CD14-positive monocyte (primary cell): Measurements from ENCODE around the gene PRR9. TPM values are rescaled to one million over a fixed set of nuclear protein-coding genes. Genes with fewer than 3 reads are reported as not detected.

Experiments used
- DNase-seq, 3 donors: peaks; one replicate each; pipeline ENCODE4 v3.0.0-alpha.2; 2011 to 2022
- H2AFZ ChIP-seq: 2 replicates; pipeline ENCODE4 v1.6.0; 2012; ENCODE audit warnings: mild to moderate bottlenecking, low read depth, low read length, inconsistent platforms; ENCODE audit not compliant: insufficient read depth, poor library complexity, severe bottlenecking
- H3K27ac ChIP-seq, 2 donors: 1 replicate in 1 of 2; 2 replicates in 1 of 2; pipeline ENCODE4 v1.5.1; 2012 to 2013; ENCODE audit warnings: low read length in 2 of 2, control low read depth in 1 of 2, inconsistent platforms in 1 of 2, low read depth in 1 of 2, mild to moderate bottlenecking in 1 of 2
- H3K27me3 ChIP-seq, 2 donors: one replicate each; pipeline versions ENCODE4 v1.6.0 to v1.6.1; 2011 to 2013; ENCODE audit warnings: low read length in 2 of 2; ENCODE audit not compliant: control insufficient read depth in 2 of 2, insufficient read depth in 2 of 2
- H3K36me3 ChIP-seq, 2 donors: replicated peaks in 1 of 2; 1 replicate in 1 of 2; 2 replicates in 1 of 2; pipeline versions ENCODE4 v1.5.1 to v1.6.1; 2012 to 2013; ENCODE audit warnings: low read length in 2 of 2, control low read depth in 1 of 2, inconsistent platforms in 1 of 2, mild to moderate bottlenecking in 1 of 2; ENCODE audit not compliant: insufficient read depth in 2 of 2, control insufficient read depth in 1 of 2
- H3K4me1 ChIP-seq, 2 donors: 1 replicate in 1 of 2; 2 replicates in 1 of 2; pipeline versions ENCODE4 v1.5.1 to v1.6.1; 2012 to 2013; ENCODE audit warnings: low read length in 2 of 2, control low read depth in 1 of 2, inconsistent platforms in 1 of 2, mild to moderate bottlenecking in 1 of 2, moderate library complexity in 1 of 2; ENCODE audit not compliant: insufficient read depth in 2 of 2, control insufficient read depth in 1 of 2
- H3K4me2 ChIP-seq: replicated peaks from 2 replicates; pipeline ENCODE3; 2012; ENCODE audit warnings: low read length, moderate library complexity, mild to moderate bottlenecking; ENCODE audit not compliant: poor library complexity, severe bottlenecking; ENCODE audit errors: extremely low read depth
- H3K4me3 ChIP-seq, 3 experiments: fragments of 200-600 bp in 1 of 3; sonication (generic) in 1 of 3; replicated peaks in 1 of 3; 1 replicate in 2 of 3; 2 replicates in 1 of 3; pipeline ENCODE4 v1.5.1; 2011 to 2013; ENCODE audit warnings: low read length in 3 of 3, mild to moderate bottlenecking in 3 of 3, control low read depth in 2 of 3, low read depth in 2 of 3, inconsistent platforms in 1 of 3, moderate library complexity in 1 of 3
- H3K79me2 ChIP-seq: 2 replicates; pipeline ENCODE4 v1.6.0; 2012; ENCODE audit warnings: mild to moderate bottlenecking, control low read depth, inconsistent platforms, low read length, moderate library complexity; ENCODE audit not compliant: insufficient read depth
- H3K9ac ChIP-seq: 2 replicates; pipeline ENCODE4 v1.6.0; 2017; ENCODE audit warnings: low read length, mild to moderate bottlenecking; ENCODE audit not compliant: insufficient read depth, poor library complexity, severe bottlenecking
- H3K9me3 ChIP-seq, 2 donors: replicated peaks in 1 of 2; 1 replicate in 1 of 2; 2 replicates in 1 of 2; pipeline versions ENCODE4 v1.5.1 to v1.6.1; 2012 to 2013; ENCODE audit warnings: low read length in 2 of 2, control low read depth in 1 of 2; ENCODE audit not compliant: control insufficient read depth in 1 of 2, insufficient read depth in 1 of 2
- H4K20me1 ChIP-seq: 2 replicates; pipeline ENCODE4 v1.6.0; 2012; ENCODE audit warnings: mild to moderate bottlenecking, low read length, control low read depth, moderate library complexity; ENCODE audit not compliant: insufficient read depth
- H3K27ac Mint-ChIP-seq, 7 donors: one replicate each; pipeline ENCODE4 v1.8.0; 2020; ENCODE audit warnings: mild to moderate bottlenecking in 7 of 7, mixed read lengths in 7 of 7, moderate library complexity in 6 of 7, inconsistent platforms in 2 of 7
- H3K27me3 Mint-ChIP-seq, 3 donors: one replicate each; pipeline ENCODE4 v1.8.0; 2021 to 2022; ENCODE audit warnings: low read depth in 3 of 3, mild to moderate bottlenecking in 3 of 3, mixed read lengths in 3 of 3, moderate library complexity in 3 of 3, inconsistent platforms in 1 of 3
- H3K36me3 Mint-ChIP-seq, 2 donors: one replicate each; pipeline ENCODE4 v1.8.0; 2020; ENCODE audit warnings: mixed read lengths in 2 of 2, inconsistent platforms in 1 of 2, mild to moderate bottlenecking in 1 of 2
- H3K4me1 Mint-ChIP-seq: one replicate; pipeline ENCODE4 v1.8.0; 2020; ENCODE audit warnings: mild to moderate bottlenecking, mixed read lengths
- H3K4me3 Mint-ChIP-seq, 2 donors: one replicate each; pipeline ENCODE4 v1.8.0; 2020; ENCODE audit warnings: mild to moderate bottlenecking in 2 of 2, mixed read lengths in 2 of 2, moderate library complexity in 1 of 2
- H3K9me3 Mint-ChIP-seq, 7 donors: one replicate each; pipeline ENCODE4 v1.8.0; 2020 to 2022; ENCODE audit warnings: mixed read lengths in 7 of 7, mild to moderate bottlenecking in 6 of 7, moderate library complexity in 6 of 7, inconsistent platforms in 2 of 7
- CTCF ChIP-seq: fragments of 200-600 bp; IDR thresholded peaks from one replicate; pipeline ENCODE4 v1.8.0; 2022; ENCODE audit warnings: antibody characterized with exemption, mild to moderate bottlenecking
- WGBS: methylation state at CpG from one replicate; pipeline ENCODE4 v1.1.5; 2013; ENCODE audit warnings: missing lambda C conversion rate; ENCODE audit not compliant: insufficient coverage; 5-methylcytosine and 5-hydroxymethylcytosine counted together
- intact Hi-C, 2 donors: fragments of 100-400 bp; cut with micrococcal nuclease; formaldehyde crosslinking; loops; one replicate each; pipeline versions ENCODE4 v1.15.0 to v1.15.1; 2023
- polyA plus RNA-seq, 3 donors: library from polyadenylated mRNA; depleted of rRNA in 1 of 3; unstranded in 2 of 3; stranded (reverse) in 1 of 3; fragments of 300-500 nt in 2 of 3; fragments of >200 nt in 1 of 3; fragmentation: Illumina TruSeq in 2 of 3; gene quantifications; 1 replicate in 2 of 3; 2 replicates in 1 of 3; pipeline ENCODE4 v1.2.3, GENCODE V29; 2012 to 2021

Gene PRR9
- polyA plus RNA-seq, 3 donors, result not detected

- no peaks in the 10 kb centered on the region for H3K79me2 ChIP-seq
- no peaks in the 10 kb centered on the region for H3K36me3 ChIP-seq
- intact Hi-C loops, result no loop called here
- TF ChIP-seq CTCF, result no peak
- H3K4me1 Mint-ChIP-seq, result peaks cover 5% of the 10 kb centered on the region
- no peaks in the 10 kb centered on the region for H3K36me3 Mint-ChIP-seq
- H2AFZ ChIP-seq, result no peak overlapping the region
- no peak overlapping the region for H3K4me3 Mint-ChIP-seq
- no peak overlapping the region for H3K27ac Mint-ChIP-seq
- no peaks in the 10 kb centered on the region for H4K20me1 ChIP-seq
- no peaks in the 10 kb centered on the region for H3K27me3 ChIP-seq
- H3K27me3 Mint-ChIP-seq, result peaks cover 1 to 6% (median 2%) of the 10 kb centered on the region in 3 donors
- no peak for DNase-seq
- H3K4me3 ChIP-seq, result no peak overlapping the region
- no CpG with 5 or more reads among the region's 2 CpGs for WGBS
- H3K4me2 ChIP-seq, result no peak overlapping the region
- no peaks in the 10 kb centered on the region for H3K9me3 ChIP-seq
- no peak overlapping the region for H3K9ac ChIP-seq
- H3K4me1 ChIP-seq, result peaks cover 3% of the 10 kb centered on the region in 2 donors
- peaks cover 0 to 1% (median 0%) of the 10 kb centered on the region in 7 donors for H3K9me3 Mint-ChIP-seq
- no peak overlapping the region for H3K27ac ChIP-seq
These were observed 21.1 kb downstream of the PRR9 start for GRCh38 chr1:153238527-153238926.

GRCh38 chr1:153242160-153242559, 24.8 kb downstream of the PRR9 start:
- Mint-ChIP-seq H3K4me1 (no peaks in the 10 kb centered on the region), H3K27me3 (peaks cover 0 to 13% (median 5%) of the 10 kb centered on the region in 3 donors), H3K9me3 (peaks cover 0 to 9% (median 3%) of the 10 kb centered on the region in 7 donors), H3K4me3 (no peak overlapping the region), H3K27ac (no peak overlapping the region), H3K36me3 (no peaks in the 10 kb centered on the region)
- no CpG with 5 or more reads among the region's 1 CpG for WGBS
- no peak overlapping the region for H3K27ac ChIP-seq
- intact Hi-C loops, result no loop called here
- H3K4me2 ChIP-seq, result no peak overlapping the region
- no peaks in the 10 kb centered on the region for H3K79me2 ChIP-seq
- no peaks in the 10 kb centered on the region for H3K36me3 ChIP-seq
- H3K9me3 ChIP-seq, result no peaks in the 10 kb centered on the region
- TF ChIP-seq CTCF, result no peak
- DNase-seq, result no peak
- no peak overlapping the region for H3K9ac ChIP-seq
- no peak overlapping the region for H2AFZ ChIP-seq
- peaks cover 3% of the 10 kb centered on the region in 2 donors for H3K27me3 ChIP-seq
- H3K4me1 ChIP-seq, result no peaks in the 10 kb centered on the region
- no peak overlapping the region for H3K4me3 ChIP-seq
- H4K20me1 ChIP-seq, result no peaks in the 10 kb centered on the region
